Measurements from ENCODE around the gene NUP188. TPM values are rescaled to one million over a fixed set of nuclear protein-coding genes. Genes with fewer than 3 reads are reported as not detected.

Gene NUP188
- total and polyA plus RNA-seq, 2 donors (not counting 1 experiment from before 2014, with no cell fraction given) = 28.8 to 31.4 TPM

DNA sequence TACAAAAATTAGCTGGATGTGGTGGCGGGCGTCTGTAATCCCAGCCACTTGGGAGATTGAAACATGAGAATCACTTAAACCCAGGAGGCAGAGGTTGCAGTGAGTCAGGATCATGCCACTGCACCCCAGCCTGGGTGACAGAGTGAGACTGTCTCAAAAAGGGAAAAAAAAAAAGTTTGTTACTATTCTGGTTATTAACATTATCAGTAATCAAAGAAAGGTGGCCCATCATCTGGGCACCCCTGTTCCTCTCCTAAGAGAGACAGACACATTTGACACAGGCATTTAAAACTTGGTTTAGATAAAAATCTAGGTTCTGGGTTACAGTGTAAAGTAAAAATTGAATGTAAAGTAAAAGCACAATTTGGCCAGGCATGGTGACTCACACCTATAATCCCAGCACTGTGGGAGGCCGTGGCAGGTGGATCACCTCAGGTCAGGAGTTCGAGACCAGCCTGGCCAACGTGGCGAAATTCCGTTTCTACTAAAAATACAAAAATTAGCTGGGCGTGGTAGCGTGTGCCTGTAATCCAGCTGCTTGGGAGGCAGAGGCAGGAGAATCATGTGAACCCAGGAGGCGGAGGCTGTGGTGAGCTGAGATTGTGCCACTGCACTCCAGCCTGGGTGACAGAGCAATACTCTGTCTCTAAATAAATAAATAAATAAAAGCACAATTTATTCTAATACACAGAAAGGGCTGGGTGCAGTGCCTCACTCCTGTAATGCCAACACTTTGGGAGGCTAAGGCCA lies 43.5 kb upstream of the NUP188 start:
- no peak overlapping the region for H3K4me2 ChIP-seq (ENCODE audit: extremely low read depth, insufficient read depth, low read length)

DNA sequence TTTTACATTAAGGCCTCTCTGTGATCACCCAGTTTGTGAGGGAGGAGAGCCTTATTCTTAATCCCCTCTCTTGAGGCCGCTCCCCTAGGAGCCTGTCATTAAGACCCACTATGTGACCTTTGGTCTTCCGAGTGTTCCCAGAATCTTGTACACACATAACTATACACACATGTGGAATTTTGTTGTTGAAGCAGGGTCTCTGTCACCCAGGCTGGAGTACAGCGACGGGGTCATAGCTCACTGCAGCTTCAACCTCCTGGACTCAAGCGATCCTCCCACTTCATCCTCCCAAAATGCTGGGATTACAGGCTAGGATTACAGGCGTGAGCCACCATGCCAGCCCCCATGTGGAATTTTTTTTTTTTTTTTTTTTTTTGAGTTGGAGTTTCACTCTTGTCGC lies 41.5 kb upstream of the NUP188 start:
- peaks cover 28% of the 10 kb centered on the region for H3K36me3 ChIP-seq (ENCODE audit: control insufficient read depth, insufficient read depth, low read length)
- H3K9me3 ChIP-seq (ENCODE audit: control insufficient read depth, insufficient read depth, low read depth, low read length) = no peaks in the 10 kb centered on the region
- H4K20me1 ChIP-seq (ENCODE audit: control insufficient read depth, extremely low read depth, insufficient read depth, low read length) = no peaks in the 10 kb centered on the region
- no peak for TF ChIP-seq EZH2 (IDR thresholded peaks at IDR 0.05; ENCODE audit: low read length, missing control alignments)
- TF ChIP-seq, protein P1, sequence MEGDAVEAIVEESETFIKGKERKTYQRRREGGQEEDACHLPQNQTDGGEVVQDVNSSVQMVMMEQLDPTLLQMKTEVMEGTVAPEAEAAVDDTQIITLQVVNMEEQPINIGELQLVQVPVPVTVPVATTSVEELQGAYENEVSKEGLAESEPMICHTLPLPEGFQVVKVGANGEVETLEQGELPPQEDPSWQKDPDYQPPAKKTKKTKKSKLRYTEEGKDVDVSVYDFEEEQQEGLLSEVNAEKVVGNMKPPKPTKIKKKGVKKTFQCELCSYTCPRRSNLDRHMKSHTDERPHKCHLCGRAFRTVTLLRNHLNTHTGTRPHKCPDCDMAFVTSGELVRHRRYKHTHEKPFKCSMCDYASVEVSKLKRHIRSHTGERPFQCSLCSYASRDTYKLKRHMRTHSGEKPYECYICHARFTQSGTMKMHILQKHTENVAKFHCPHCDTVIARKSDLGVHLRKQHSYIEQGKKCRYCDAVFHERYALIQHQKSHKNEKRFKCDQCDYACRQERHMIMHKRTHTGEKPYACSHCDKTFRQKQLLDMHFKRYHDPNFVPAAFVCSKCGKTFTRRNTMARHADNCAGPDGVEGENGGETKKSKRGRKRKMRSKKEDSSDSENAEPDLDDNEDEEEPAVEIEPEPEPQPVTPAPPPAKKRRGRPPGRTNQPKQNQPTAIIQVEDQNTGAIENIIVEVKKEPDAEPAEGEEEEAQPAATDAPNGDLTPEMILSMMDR (conservative IDR thresholded peaks at IDR 0.05 in 1 of 2, IDR thresholded peaks at IDR 0.05 in 1 of 2; ENCODE audit: low read depth in 1 of 2, low read length in 2 of 2) = no peak
- no peaks in the 10 kb centered on the region for H3K27me3 ChIP-seq (ENCODE audit: control insufficient read depth, insufficient read depth, low read length)
- peaks cover 29% of the 10 kb centered on the region for H3K79me2 ChIP-seq (ENCODE audit: control insufficient read depth, insufficient read depth, low read length)
- H3K4me2 ChIP-seq (ENCODE audit: extremely low read depth, insufficient read depth, low read length) = no peak overlapping the region
- DNase-seq (ENCODE audit: low read depth in 2 of 2) = no peak
- H3K4me3 ChIP-seq (replicated peaks in 1 of 4; ENCODE audit: control extremely low read depth in 1 of 4, insufficient read depth in 1 of 4, low read depth in 3 of 4, low read length in 4 of 4) = no peak overlapping the region
- H2AFZ ChIP-seq (ENCODE audit: low read length) = no peak overlapping the region
- H3K4me1 ChIP-seq (ENCODE audit: control insufficient read depth, extremely low read depth, insufficient read depth, low read length) = peaks cover 4% of the 10 kb centered on the region
- H3K9ac ChIP-seq (ENCODE audit: insufficient read depth, low read length) = no peak overlapping the region
- H3K27ac ChIP-seq (ENCODE audit: insufficient read depth, low read length) = no peak overlapping the region

More for the DNA sequence above, 43.5 kb upstream of the NUP188 start:
- no peak overlapping the region for H2AFZ ChIP-seq (ENCODE audit: low read length)
- H3K4me3 ChIP-seq (replicated peaks in 1 of 4; ENCODE audit: control extremely low read depth in 1 of 4, insufficient read depth in 1 of 4, low read depth in 3 of 4, low read length in 4 of 4) = no peak overlapping the region
- no peaks in the 10 kb centered on the region for H3K27me3 ChIP-seq (ENCODE audit: control insufficient read depth, insufficient read depth, low read length)
- H3K36me3 ChIP-seq (ENCODE audit: control insufficient read depth, insufficient read depth, low read length) = peaks cover 20% of the 10 kb centered on the region
- H3K79me2 ChIP-seq (ENCODE audit: control insufficient read depth, insufficient read depth, low read length) = peaks cover 20% of the 10 kb centered on the region
- H4K20me1 ChIP-seq (ENCODE audit: control insufficient read depth, extremely low read depth, insufficient read depth, low read length) = no peaks in the 10 kb centered on the region
- H3K9me3 ChIP-seq (ENCODE audit: control insufficient read depth, insufficient read depth, low read depth, low read length) = no peaks in the 10 kb centered on the region
- no peak overlapping the region for H3K9ac ChIP-seq (ENCODE audit: insufficient read depth, low read length)
- no peak overlapping the region for H3K27ac ChIP-seq (ENCODE audit: insufficient read depth, low read length)
- TF ChIP-seq, protein P1 (conservative IDR thresholded peaks at IDR 0.05 in 1 of 2, IDR thresholded peaks at IDR 0.05 in 1 of 2; ENCODE audit: low read depth in 1 of 2, low read length in 2 of 2) = no peak
- no peak for TF ChIP-seq EZH2 (IDR thresholded peaks at IDR 0.05; ENCODE audit: low read length, missing control alignments)
- H3K4me1 ChIP-seq (ENCODE audit: control insufficient read depth, extremely low read depth, insufficient read depth, low read length) = peaks cover 2% of the 10 kb centered on the region
- DNase-seq (ENCODE audit: low read depth in 2 of 2) = peak; percentile 32 to 44

DNA sequence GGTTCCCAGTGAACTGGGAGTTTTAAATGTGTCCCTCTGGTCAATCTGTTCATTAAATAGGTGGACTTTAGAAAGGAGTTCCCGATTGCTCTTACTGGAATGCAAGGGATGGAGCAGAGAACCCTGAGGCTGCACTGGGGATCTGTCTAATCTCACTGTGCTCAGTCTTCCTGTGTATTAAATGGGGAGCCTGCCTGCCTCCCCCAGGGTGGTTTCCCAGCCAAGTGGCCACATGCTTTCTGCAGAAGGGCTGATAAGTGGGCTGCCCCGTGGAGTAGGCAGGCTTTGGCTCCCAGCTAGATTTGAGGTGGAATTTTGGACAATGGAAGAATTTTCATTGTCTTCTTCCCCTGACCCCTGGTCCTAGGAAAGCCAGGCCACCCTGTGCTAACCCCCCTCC lies 40.8 kb upstream of the NUP188 start:
- peaks cover 29% of the 10 kb centered on the region for H3K79me2 ChIP-seq (ENCODE audit: control insufficient read depth, insufficient read depth, low read length)
- no peak overlapping the region for H2AFZ ChIP-seq (ENCODE audit: low read length)
- no peaks in the 10 kb centered on the region for H3K27me3 ChIP-seq (ENCODE audit: control insufficient read depth, insufficient read depth, low read length)
- H3K9me3 ChIP-seq (ENCODE audit: control insufficient read depth, insufficient read depth, low read depth, low read length) = no peaks in the 10 kb centered on the region
- no peak overlapping the region for H3K4me2 ChIP-seq (ENCODE audit: extremely low read depth, insufficient read depth, low read length)
- no peak for TF ChIP-seq EZH2 (IDR thresholded peaks at IDR 0.05; ENCODE audit: low read length, missing control alignments)
- TF ChIP-seq, protein P1 (conservative IDR thresholded peaks at IDR 0.05 in 1 of 2, IDR thresholded peaks at IDR 0.05 in 1 of 2; ENCODE audit: low read depth in 1 of 2, low read length in 2 of 2) = no peak
- no peak for DNase-seq (ENCODE audit: low read depth in 2 of 2)
- peaks cover 12% of the 10 kb centered on the region for H3K4me1 ChIP-seq (ENCODE audit: control insufficient read depth, extremely low read depth, insufficient read depth, low read length)
- no peak overlapping the region for H3K9ac ChIP-seq (ENCODE audit: insufficient read depth, low read length)
- H4K20me1 ChIP-seq (ENCODE audit: control insufficient read depth, extremely low read depth, insufficient read depth, low read length) = no peaks in the 10 kb centered on the region
- H3K27ac ChIP-seq (ENCODE audit: insufficient read depth, low read length) = no peak overlapping the region
- peaks cover 28% of the 10 kb centered on the region for H3K36me3 ChIP-seq (ENCODE audit: control insufficient read depth, insufficient read depth, low read length)
- H3K4me3 ChIP-seq (replicated peaks in 1 of 4; ENCODE audit: control extremely low read depth in 1 of 4, insufficient read depth in 1 of 4, low read depth in 3 of 4, low read length in 4 of 4) = no peak overlapping the region
